Mucosa of descending colon (tissue), 3 donors: ENCODE results near the gene SGSH. TPM values are rescaled to one million over a fixed set of nuclear protein-coding genes. Genes with fewer than 3 reads are reported as not detected.
"Not testable (repeated sequence)": the region's sequence is repeated elsewhere in the genome, so short reads cannot be mapped to it uniquely, and the experiment has no call there.

Experiments used
- ATAC-seq: fragments of 200-7000 bp; cut with Tn5 transposase; one replicate; pipeline ENCODE4 v1.9.1; 2020; ENCODE audit warnings: mild to moderate bottlenecking, moderate library complexity
- DNase-seq, 3 donors: peaks; one replicate each; pipeline ENCODE4 v3.0.0-alpha.2; 2020
- H3K36me3 ChIP-seq: fragments of 200-600 bp; one replicate; pipeline ENCODE4 v1.8.0; 2021; ENCODE audit warnings: low read depth, mild to moderate bottlenecking
- H3K4me1 ChIP-seq: fragments of 200-600 bp; one replicate; pipeline ENCODE4 v1.8.0; 2021; ENCODE audit warnings: low read depth, mild to moderate bottlenecking
- H3K4me3 ChIP-seq: fragments of 200-600 bp; one replicate; pipeline ENCODE4 v1.8.0; 2021; ENCODE audit warnings: mild to moderate bottlenecking
- H3K9me3 ChIP-seq: fragments of 200-600 bp; one replicate; pipeline ENCODE4 v1.8.0; 2021; ENCODE audit warnings: mild to moderate bottlenecking
- intact Hi-C, 2 donors: fragments of 100-400 bp; cut with DNase I in 1 of 2; cut with micrococcal nuclease in 1 of 2; formaldehyde crosslinking; loops; one replicate each; pipeline versions ENCODE4 v1.11.0 to v1.11.1; 2022; cut with DNase I, micrococcal nuclease
- total RNA-seq, 3 donors: library from RNA; stranded (reverse); fragmentation: NEBNext Ultra II Directional in 2 of 3; extraction: Animal tissue kit (Norgen Biotek cat#: 25700) in 2 of 3; gene quantifications; one replicate each; pipeline versions ENCODE4 v1.2.1 to v1.2.4, GENCODE V29; 2021 to 2023
- TF ChIP-seq, protein P1 (sequence below): fragments of 200-600 bp; IDR thresholded peaks from one replicate; pipeline ENCODE4 v1.8.0; 2022; ENCODE audit warnings: antibody characterized with exemption, mild to moderate bottlenecking
- donor health status: DM: no; HTN: no; CAD: no; lungs with moderate emphysema.
- donor health status: DM: no; HTN: no; CAD: no.
- donor health status: DM: no; HTN: yes; CAD: no.

Gene SGSH
- total RNA-seq, 3 donors from 2014 or later = 39.7 to 44.8 (median 42.5) TPM

DNA sequence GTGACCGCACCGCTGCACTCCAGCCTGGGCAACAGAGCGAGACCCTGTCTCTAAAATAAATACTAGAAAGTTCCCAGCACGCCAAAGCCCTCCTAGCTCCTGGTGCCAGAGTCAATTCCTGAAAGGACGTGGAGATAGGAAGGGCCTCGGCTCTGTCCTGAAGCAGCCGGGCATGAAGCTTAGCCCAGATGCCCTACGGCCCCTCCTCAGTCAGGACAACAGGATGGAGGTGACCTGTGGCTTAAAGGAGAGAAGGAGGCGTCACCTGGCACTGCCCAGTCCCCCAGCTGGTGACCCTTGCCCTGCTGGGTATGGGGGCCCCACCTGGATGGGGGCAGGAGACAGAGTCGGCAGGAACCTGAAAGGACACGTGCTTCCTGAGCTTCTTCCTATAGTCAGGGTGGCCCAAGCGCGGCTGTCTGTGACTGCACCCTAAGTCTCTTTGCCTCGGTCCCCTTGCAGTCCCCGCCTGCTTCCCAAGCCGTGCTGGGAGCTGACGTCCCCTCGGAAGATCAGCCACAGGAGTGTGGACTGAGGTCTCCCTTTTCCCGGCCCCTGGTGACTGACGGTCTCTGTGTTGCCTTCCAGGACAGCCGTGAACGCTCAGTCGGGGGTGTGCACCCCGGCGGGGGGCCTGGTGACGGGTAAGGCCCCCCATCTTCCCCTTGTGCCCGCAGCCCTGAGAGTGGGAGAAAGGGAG lies 25.6 kb upstream of the SGSH start:
- intact Hi-C loops = no loop called here
- H3K4me3 ChIP-seq = no peak overlapping the region
- TF ChIP-seq, protein P1, sequence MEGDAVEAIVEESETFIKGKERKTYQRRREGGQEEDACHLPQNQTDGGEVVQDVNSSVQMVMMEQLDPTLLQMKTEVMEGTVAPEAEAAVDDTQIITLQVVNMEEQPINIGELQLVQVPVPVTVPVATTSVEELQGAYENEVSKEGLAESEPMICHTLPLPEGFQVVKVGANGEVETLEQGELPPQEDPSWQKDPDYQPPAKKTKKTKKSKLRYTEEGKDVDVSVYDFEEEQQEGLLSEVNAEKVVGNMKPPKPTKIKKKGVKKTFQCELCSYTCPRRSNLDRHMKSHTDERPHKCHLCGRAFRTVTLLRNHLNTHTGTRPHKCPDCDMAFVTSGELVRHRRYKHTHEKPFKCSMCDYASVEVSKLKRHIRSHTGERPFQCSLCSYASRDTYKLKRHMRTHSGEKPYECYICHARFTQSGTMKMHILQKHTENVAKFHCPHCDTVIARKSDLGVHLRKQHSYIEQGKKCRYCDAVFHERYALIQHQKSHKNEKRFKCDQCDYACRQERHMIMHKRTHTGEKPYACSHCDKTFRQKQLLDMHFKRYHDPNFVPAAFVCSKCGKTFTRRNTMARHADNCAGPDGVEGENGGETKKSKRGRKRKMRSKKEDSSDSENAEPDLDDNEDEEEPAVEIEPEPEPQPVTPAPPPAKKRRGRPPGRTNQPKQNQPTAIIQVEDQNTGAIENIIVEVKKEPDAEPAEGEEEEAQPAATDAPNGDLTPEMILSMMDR = no peak
- no peaks in the 10 kb centered on the region for H3K4me1 ChIP-seq
- DNase-seq = peak in 1 of 3 donors; percentile 42
- no peaks in the 10 kb centered on the region for H3K36me3 ChIP-seq
- no peaks in the 10 kb centered on the region for H3K9me3 ChIP-seq
- ATAC-seq = no peak

DNA sequence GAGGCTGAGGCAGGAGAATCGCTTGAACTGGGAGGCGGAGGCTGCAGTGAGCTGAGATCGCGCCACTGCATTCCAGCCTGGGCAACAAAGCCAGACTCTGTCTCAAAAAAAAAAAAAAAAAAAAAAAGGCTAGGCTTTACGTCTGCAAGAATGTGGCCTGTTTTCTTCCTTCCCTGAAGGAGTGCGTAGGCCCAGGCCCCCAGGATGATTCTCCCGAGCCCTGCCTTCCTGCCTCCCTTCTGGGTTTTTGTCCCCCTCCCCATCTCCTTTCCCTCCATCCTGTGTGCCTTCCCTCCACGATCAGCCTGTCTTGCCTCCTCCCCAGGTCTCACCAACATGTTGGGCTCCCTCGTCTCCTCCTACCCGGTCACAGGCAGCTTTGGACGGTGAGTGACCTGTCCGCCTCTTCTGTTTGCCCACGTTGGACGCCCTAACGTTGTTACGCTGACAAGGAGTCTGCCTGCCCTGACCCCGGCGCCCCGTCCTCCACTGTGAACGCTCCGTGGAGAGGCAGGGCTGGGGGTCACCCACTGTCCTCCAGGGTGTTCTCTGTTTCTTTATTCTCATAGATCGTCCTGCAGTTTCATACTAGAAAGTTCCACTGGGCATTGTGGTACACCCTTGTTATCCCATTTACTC lies 24.9 kb upstream of the SGSH start:
- DNase-seq (peak in 1 of 3 donors; percentile 27), ATAC-seq (no peak)
- H3K36me3 ChIP-seq = no peaks in the 10 kb centered on the region

DNA sequence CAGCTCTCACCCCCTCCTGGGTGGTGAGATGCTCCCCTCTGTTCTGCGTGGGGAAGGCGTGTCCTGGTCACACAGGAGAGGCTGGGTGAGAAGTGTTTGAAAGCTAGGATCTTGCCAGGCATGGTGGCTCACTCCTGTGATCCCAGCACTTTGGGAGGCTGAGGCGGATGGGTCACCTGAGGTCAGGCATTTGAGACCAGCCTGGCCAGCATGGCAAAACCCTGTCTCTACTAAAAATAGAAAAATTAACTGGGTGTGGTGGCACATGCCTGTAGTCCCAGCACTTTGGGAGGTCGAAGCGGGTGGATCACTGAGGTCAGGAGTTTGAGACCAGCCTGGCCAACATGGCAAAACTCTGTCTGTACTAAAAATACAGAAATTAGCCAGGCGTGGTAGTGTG lies 24.3 kb upstream of the SGSH start:
- H3K4me3 ChIP-seq, intact Hi-C loops, H3K4me1 ChIP-seq, ATAC-seq, H3K36me3 ChIP-seq, H3K9me3 ChIP-seq: not testable (repeated sequence)
- peak in 1 of 3 donors; percentile 19 for DNase-seq

More for the DNA sequence above, 24.9 kb upstream of the SGSH start:
- TF ChIP-seq, protein P1 = no peak
- no peaks in the 10 kb centered on the region for H3K9me3 ChIP-seq
- H3K4me3 ChIP-seq = no peak overlapping the region
- no peaks in the 10 kb centered on the region for H3K4me1 ChIP-seq
- intact Hi-C loops = no loop called here

DNA sequence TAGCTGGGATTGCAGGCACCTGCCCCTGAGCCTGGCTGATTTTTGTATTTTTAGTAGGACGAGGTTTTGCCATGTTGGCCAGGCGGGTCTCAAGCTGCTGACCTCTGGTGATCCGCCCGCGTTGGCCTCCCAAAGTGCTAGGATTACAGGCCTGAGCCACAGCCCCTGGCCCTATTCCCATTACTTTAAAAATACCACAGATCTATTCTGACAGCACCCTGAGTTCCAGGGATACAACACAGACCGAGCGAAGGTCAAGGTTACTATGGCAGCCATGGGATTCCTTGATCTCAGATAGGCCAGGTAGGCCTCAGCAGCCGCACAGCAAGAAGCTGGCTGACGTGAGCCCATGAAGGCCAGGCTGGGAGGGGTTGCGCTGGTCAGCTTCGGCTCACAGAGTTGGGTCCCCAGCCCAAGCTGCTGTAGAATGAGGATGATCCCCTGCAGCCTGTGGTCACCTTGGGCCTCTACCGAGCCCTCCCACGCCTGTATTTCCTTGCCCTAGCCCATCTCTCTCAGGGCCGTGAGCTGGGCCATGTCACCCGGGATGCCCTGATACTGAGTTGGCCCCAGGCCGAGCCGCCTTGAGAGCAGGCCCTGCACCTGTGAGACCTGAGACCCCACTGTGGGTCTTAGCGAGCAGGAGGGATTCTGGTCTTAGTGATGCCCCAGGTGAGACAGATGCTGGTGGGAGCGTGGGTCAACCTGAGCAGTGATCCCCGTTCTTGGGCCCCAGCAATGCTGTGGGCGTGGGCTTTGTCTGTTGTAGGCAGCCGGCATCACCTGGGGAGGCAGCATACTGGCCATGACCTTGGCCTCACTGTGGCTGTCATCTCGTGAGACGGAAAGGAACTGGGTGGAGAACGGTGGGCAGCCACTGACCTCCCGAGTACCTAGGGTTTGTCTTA lies 23.6 kb upstream of the SGSH start:
- ATAC-seq (no peak), DNase-seq (peak in 1 of 3 donors; percentile 17)
- intact Hi-C loops = no loop called here
- TF ChIP-seq, protein P1 = no peak
- Histone ChIP-seq H3K4me1 (no peaks in the 10 kb centered on the region), H3K4me3 (no peak overlapping the region), H3K36me3 (no peaks in the 10 kb centered on the region), H3K9me3 (no peaks in the 10 kb centered on the region)

DNA sequence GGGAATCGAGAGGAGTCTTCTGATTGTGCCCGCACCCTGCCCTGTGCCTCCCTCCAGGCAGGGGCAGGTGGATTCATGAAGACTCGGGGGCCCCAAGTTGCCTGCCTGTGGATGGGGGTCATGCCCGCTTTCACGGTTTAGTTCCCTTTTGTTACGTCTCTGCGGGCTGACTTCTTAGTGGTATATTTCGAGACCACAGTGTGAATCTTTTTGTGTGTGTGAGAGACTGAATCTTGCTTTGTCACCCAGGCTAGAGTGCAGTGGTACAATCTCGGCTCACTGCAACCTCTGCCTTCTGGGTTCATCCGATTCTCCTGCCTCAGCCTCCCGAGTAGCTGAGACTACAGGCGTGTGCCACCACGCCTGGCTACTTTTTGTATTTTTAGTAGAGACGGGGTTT lies 22.4 kb upstream of the SGSH start:
- no peak for ATAC-seq
- DNase-seq = no peak
- intact Hi-C loops = no loop called here
- H3K9me3 ChIP-seq = no peaks in the 10 kb centered on the region
- H3K36me3 ChIP-seq = no peaks in the 10 kb centered on the region
- H3K4me1 ChIP-seq = no peaks in the 10 kb centered on the region
- no peak overlapping the region for H3K4me3 ChIP-seq
- TF ChIP-seq, protein P1 = no peak
